ENCODE results near the gene PKNOX2.

DNA sequence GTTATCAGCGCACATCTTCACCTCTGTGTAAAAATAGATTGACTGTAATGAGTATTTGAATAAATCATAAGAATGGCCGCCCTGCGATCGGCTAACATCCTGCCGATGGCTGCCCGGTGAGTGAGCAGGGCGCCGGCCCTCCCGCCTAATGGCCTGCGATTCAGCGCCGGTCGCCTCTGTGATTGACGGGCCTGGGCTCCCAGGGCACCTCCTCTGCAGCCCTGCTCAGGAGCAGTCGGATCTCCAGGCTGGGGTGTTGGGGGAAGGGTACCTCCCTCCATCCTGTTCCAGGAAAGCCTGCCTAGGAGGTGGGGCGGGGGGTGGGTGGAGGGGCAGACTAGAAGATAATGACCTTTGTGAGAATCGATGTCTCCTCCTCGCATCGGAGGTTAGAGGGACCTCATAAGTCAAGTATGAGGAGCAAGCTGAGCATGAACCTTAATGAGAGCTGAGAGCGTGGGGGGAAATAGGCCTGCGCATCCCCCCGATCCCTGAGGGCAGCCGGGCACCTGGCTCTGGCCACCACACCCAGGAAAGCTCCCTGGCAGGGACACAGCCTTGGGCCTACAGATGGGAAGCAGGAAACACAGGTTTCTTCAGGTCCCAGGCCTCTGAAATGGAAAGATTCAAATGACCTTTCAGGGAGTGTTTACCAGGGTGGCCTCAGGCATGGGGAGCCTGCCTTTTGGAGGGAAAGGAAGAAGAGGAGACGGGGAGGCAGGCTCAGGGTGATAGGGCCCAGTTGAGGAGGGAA is 71.7 kb downstream of the PKNOX2 start:
- TF ChIP-seq, protein P1, sequence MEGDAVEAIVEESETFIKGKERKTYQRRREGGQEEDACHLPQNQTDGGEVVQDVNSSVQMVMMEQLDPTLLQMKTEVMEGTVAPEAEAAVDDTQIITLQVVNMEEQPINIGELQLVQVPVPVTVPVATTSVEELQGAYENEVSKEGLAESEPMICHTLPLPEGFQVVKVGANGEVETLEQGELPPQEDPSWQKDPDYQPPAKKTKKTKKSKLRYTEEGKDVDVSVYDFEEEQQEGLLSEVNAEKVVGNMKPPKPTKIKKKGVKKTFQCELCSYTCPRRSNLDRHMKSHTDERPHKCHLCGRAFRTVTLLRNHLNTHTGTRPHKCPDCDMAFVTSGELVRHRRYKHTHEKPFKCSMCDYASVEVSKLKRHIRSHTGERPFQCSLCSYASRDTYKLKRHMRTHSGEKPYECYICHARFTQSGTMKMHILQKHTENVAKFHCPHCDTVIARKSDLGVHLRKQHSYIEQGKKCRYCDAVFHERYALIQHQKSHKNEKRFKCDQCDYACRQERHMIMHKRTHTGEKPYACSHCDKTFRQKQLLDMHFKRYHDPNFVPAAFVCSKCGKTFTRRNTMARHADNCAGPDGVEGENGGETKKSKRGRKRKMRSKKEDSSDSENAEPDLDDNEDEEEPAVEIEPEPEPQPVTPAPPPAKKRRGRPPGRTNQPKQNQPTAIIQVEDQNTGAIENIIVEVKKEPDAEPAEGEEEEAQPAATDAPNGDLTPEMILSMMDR (IDR thresholded peaks at IDR 0.05; ENCODE audit: borderline replicate concordance, extremely low read depth, low read length, poor library complexity, severe bottlenecking) = no peak
- no peak for TF ChIP-seq EZH2 (IDR thresholded peaks at IDR 0.05; ENCODE audit: borderline replicate concordance, low read depth, low read length, severe bottlenecking)
